NT2/D1 (cell line): ENCODE results near the gene PALLD.

Experiments used
- SUZ12 ChIP-seq: IDR thresholded peaks from 2 replicates; pipeline ENCODE4 v1.6.1; 2011; ENCODE audit not compliant: insufficient read length, insufficient read depth; ENCODE audit errors: extremely low read depth
- YY1 ChIP-seq: IDR thresholded peaks from 2 replicates; pipeline ENCODE4 v1.6.1; 2011; ENCODE audit not compliant: insufficient read length, insufficient read depth
- ZNF274 ChIP-seq: IDR thresholded peaks from 2 replicates; pipeline ENCODE4 v1.6.1; 2011; ENCODE audit warnings: mild to moderate bottlenecking, low read depth, low read length

DNA sequence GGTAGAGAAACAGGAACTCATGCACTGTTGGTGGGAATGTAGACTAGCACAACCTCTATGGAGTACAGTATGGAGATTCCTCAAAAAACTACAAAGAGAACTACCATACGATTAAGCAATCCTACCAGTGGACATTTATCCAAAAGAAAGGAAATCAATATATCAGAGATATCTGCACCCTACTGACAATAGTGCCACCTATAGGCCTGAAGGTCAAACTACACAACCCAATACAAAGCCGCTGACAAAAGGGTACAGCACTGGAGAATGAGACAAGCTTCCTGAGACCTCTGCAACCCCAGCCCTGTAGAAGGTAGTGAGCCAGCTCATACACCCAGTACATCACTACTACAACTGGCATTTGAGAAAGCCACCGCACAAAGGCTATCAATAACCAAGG, 446.1 kb downstream of the PALLD start:
- TF ChIP-seq ZNF274, result no peak
- TF ChIP-seq SUZ12, result no peak
- TF ChIP-seq YY1, result no peak
